G401 (cell line): Measurements from ENCODE around the gene PAX4. TPM values are rescaled to one million over a fixed set of nuclear protein-coding genes. Genes with fewer than 3 reads are reported as not detected.

Experiments used
- DNase-seq: peaks from one replicate; pipeline ENCODE4 v3.0.0-alpha.2; 2015; ENCODE audit warnings: low spot score
- in situ Hi-C: cut with HindIII; loops from 2 replicates; pipeline ENCODE4 v1.10.0; 2016; ENCODE audit warnings: low sequenced_read_pairs, mixed read lengths
- total RNA-seq: library from RNA; depleted of rRNA; stranded (reverse); fragments of >200 nt; shearing (Covaris generic); gene quantifications from 2 replicates; pipeline ENCODE4 v1.2.3, GENCODE V29; 2014

The PAX4 gene
- total RNA-seq, 1 experiment from 2014 or later = not detected

GRCh38 chr7:127635659-127636285 is 17.8 kb upstream of the PAX4 start:
- in situ Hi-C loops = no loop called here
- no peak for DNase-seq

- DNase-seq = no peak
- in situ Hi-C loops = no loop called here
Observed at GRCh38 chr7:127632276-127632910, 14.5 kb upstream of the PAX4 start.

GRCh38 chr7:127629268-127629854 is 11.4 kb upstream of the PAX4 start:
- peak; percentile 11 for DNase-seq
- in situ Hi-C loops = no loop called here

- no peak for DNase-seq
- in situ Hi-C loops = no loop called here
Observed at GRCh38 chr7:127628445-127628844, 10.5 kb upstream of the PAX4 start.

GRCh38 chr7:127625331-127625730 is 7.4 kb upstream of the PAX4 start:
- in situ Hi-C loops = no loop called here
- no peak for DNase-seq

GRCh38 chr7:127620406-127621233 is 2.7 kb upstream of the PAX4 start:
- no peak for DNase-seq
- in situ Hi-C loops = no loop called here

GRCh38 chr7:127619681-127620405 is 1.9 kb upstream of the PAX4 start:
- no peak for DNase-seq
- in situ Hi-C loops = no loop called here

- no peak for DNase-seq
- in situ Hi-C loops = no loop called here
Observed at GRCh38 chr7:127618775-127619174, 833 bp upstream of the PAX4 start.

GRCh38 chr7:127616724-127617123 is 1.2 kb downstream of the PAX4 start:
- in situ Hi-C loops = no loop called here

GRCh38 chr7:127612263-127612662 is 5.7 kb downstream of the PAX4 start:
- DNase-seq = no peak
- in situ Hi-C loops = no loop called here

More at GRCh38 chr7:127616724-127617123, 1.2 kb downstream of the PAX4 start:
- DNase-seq = no peak

- no peak for DNase-seq
- in situ Hi-C loops = no loop called here
Observed at GRCh38 chr7:127609297-127609696, 8.6 kb downstream of the PAX4 start.

- no peak for DNase-seq
- in situ Hi-C loops = no loop called here
Observed at GRCh38 chr7:127608446-127608845, 9.5 kb downstream of the PAX4 start.

GRCh38 chr7:127600885-127601284 is 17.1 kb downstream of the PAX4 start:
- in situ Hi-C loops = no loop called here
- DNase-seq = no peak

- no peak for DNase-seq
- in situ Hi-C loops = no loop called here
Observed at GRCh38 chr7:127598318-127598717, 19.6 kb downstream of the PAX4 start.

GRCh38 chr7:127595737-127596136 is 22.2 kb downstream of the PAX4 start:
- in situ Hi-C loops = no loop called here
- DNase-seq = no peak

GRCh38 chr7:127594490-127594889 is 23.5 kb downstream of the PAX4 start:
- in situ Hi-C loops = no loop called here
- no peak for DNase-seq

GRCh38 chr7:127592550-127592949 is 25.4 kb downstream of the PAX4 start:
- in situ Hi-C loops = no loop called here
- DNase-seq = no peak

GRCh38 chr7:127591591-127591990 is 26.4 kb downstream of the PAX4 start:
- DNase-seq = no peak
- in situ Hi-C loops = no loop called here

- no peak for DNase-seq
- in situ Hi-C loops = no loop called here
Observed at GRCh38 chr7:127591189-127591588, 26.8 kb downstream of the PAX4 start.
